ENCODE data around the gene TMEM33.
"Not testable (repeated sequence)": the region's sequence is repeated elsewhere in the genome, so short reads cannot be mapped to it uniquely, and the experiment has no call there.

The TMEM33 gene

GRCh38 chr4:41934901-41935651, at the start of gene TMEM33:
TMEM33 (plus strand) TSS chr4:41935429; CDS start chr4:41935485, 56 bp downstream.
- DNase-seq, result peak; percentile 89

- DNase-seq, result no peak
These were observed 49.8 kb upstream of the TMEM33 start for GRCh38 chr4:41885456-41885855.

GRCh38 chr4:41887277-41887676, 48.0 kb upstream of the TMEM33 start:
- no peak for DNase-seq

GRCh38 chr4:41887821-41888686, 47.2 kb upstream of the TMEM33 start:
- peak; percentile 13 for DNase-seq

GRCh38 chr4:41888687-41889074, 46.5 kb upstream of the TMEM33 start:
- DNase-seq, result no peak

GRCh38 chr4:41889317-41889716, 45.9 kb upstream of the TMEM33 start:
- no peak for DNase-seq

- no peak for DNase-seq
These were observed 45.1 kb upstream of the TMEM33 start for GRCh38 chr4:41890085-41890484.

- no peak for DNase-seq
These were observed 38.6 kb upstream of the TMEM33 start for GRCh38 chr4:41896648-41897047.

- no peak for DNase-seq
These were observed 37.5 kb upstream of the TMEM33 start for GRCh38 chr4:41897698-41898097.

- not testable (repeated sequence) for DNase-seq
These were observed 26.1 kb upstream of the TMEM33 start for GRCh38 chr4:41909136-41909535.

- no peak for DNase-seq
These were observed 22.7 kb upstream of the TMEM33 start for GRCh38 chr4:41912546-41912945.

- no peak for DNase-seq
These were observed 21.7 kb upstream of the TMEM33 start for GRCh38 chr4:41913509-41913908.

- no peak for DNase-seq
These were observed 17.0 kb upstream of the TMEM33 start for GRCh38 chr4:41918278-41918677.

GRCh38 chr4:41920416-41920815, 14.8 kb upstream of the TMEM33 start:
- DNase-seq, result not testable (repeated sequence)

GRCh38 chr4:41921476-41921875, 13.8 kb upstream of the TMEM33 start:
- no peak for DNase-seq

GRCh38 chr4:41927796-41928499, 7.3 kb upstream of the TMEM33 start:
- DNase-seq, result no peak

- no peak for DNase-seq
These were observed 4.9 kb upstream of the TMEM33 start for GRCh38 chr4:41930139-41930831.

- no peak for DNase-seq
These were observed 2.2 kb upstream of the TMEM33 start for GRCh38 chr4:41932988-41933387.

GRCh38 chr4:41933997-41934503, 1.2 kb upstream of the TMEM33 start:
- peak; percentile 55 for DNase-seq

- DNase-seq, result no peak
These were observed 722 bp upstream of the TMEM33 start for GRCh38 chr4:41934514-41934900.

GRCh38 chr4:41935652-41936021, 408 bp downstream of the TMEM33 start:
- DNase-seq, result no peak

- DNase-seq, result no peak
These were observed 3.9 kb downstream of the TMEM33 start for GRCh38 chr4:41939016-41939626.

Measured in NCI-H774 (cell line).